ENCODE data around the gene SKOR1.

SKOR1 gene

DNA sequence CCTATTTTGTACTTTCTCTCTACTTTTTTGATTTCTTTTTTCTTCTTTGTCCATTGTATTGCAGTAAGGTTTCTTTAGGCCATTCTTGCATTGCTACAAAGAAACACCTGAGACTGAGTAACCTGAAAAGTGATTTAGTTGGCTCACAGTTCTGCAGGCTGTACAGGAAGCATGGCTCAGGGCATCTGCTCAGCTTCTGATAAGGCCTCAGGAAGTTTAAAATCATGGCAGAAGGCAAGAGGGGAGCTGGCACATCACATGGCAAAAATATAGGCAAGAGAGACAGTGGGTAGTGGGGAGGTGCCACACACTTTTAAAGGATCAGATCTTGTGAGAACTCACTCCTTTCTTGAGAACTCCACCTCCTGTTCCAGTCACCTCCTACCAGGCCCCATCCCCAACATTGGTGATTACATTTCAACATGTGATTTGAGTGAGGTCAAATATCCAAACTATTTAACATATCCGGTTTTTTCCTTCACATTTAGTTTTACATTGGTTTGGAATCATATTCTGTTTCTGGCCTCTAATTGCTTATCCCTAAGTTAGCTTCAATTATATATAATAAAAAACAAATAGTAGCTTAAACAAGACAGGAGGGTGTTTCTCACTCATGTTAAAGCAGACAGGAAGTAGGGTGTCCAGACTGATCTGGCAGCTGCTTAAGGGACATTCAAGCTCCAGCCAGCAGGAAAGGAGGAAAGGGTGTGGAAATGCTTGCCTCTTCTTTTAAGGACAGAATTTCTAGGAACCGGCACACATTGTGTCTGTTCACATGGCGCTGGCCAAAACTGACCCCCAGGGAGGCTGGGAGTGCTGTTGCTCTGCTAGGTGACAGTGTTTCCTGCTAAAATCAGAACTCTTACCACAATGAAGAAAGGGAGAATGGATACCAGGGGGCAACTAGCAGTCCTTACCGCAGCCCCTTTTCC lies 28.8 kb upstream of the SKOR1 start:
- no peak for DNase-seq (ENCODE audit: low read depth)

DNA sequence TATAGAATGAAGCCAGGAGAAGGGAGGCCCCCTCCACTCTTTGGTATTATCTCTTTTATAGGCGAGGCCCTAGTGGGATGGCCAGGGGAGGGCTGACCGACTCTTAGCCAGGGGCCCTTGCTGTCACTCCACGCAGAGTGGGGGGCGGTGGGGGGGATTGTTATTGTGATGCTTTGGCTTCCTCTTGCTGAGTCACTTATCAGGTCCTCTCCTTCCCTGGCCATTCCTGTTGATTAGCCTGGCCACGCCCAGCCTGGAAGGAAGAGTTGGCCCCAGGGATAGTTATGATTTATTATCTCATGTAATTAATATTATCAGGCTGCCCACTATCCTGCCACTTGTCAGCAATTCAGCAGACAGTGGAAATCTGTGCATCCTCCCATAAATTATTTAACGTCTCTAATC lies 25.5 kb upstream of the SKOR1 start:
- no peak for DNase-seq (ENCODE audit: low read depth)

DNA sequence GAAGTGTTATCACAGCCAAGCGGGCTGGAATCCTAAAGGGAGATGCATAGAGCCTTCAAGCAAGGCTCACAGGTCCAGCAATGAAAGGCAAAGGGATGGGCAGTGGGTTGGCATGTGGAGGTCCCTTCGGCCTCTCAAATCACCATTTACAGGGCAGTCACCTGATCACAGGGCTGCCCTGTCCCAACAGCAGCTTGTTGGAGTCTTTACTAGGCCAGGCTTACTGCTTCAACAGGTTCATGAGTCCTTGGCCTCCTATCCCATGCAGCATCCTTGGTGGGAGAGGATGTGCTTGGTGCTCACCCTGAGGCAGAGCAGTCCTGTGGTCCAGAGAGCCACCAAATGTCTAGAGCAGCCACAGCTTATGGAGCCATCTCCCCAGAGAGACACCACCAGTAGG lies 24.2 kb upstream of the SKOR1 start:
- no peak for DNase-seq (ENCODE audit: low read depth)

DNA sequence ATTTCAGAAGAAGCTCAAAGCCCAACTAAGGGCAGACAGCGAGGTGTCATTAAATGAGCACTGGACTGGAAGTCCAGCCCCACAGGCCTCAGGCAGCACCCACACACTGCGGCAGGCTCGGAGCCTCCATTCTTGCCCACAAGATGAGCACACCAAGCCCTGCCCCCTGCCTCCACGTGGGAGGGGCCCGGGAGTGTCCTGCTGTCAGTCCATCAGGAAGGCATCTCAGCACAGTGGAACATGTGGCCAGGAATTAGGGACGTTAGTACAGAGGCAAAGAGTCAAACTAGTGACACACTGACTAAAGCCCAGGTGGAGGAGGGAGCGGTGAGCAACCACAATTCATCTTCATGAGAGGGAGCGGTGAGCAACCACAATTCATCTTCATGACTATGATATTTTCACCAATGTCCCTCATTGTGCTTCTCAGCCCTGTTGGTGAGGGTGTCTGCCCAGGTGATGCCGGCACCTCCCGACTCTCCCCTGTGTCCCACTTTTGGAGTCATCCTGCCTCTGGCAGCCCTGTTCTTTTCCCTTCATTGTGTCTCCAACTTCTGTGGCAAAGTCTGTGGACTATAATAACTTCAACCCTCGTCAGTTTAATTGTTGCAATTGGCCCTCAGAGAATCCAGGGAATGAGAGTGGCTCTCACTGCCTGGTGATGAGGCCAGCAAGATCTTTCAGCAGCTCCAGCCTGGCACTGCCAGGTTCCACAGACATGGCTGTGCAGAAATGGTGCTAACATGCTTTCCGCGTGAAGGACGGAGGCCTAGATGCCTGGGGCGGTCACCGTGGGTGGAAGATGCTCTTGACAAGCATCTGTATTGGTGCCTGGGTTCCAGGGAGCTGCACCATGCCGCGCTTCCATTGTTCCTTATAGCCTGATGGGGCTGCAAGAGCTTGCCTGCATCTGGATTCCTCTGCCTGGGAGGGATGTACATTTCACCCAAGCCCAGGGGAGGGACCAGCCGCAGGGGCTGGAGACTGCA lies 23.1 kb upstream of the SKOR1 start:
- DNase-seq (ENCODE audit: low read depth) = no peak

DNA sequence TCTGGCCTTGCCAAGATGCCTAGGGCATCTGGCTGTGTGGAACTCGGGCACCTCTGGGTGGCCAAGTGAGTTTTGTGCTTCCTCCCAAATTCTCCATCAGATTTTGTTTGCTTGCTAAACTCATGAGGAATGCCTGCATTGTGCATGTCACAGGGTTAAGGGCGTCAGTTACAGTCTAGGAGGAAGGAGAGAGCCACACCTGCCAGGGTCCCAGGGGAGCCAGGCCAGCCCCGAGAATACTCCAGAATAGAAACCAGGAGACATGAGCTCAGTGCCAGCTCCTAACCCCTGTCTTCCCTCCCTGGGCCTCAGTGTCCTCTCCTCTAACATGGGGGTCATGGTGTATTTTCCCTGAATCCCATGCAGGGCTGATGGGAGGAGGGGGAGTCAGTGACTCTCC lies 22.0 kb upstream of the SKOR1 start:
- no peak for DNase-seq (ENCODE audit: low read depth)

DNA sequence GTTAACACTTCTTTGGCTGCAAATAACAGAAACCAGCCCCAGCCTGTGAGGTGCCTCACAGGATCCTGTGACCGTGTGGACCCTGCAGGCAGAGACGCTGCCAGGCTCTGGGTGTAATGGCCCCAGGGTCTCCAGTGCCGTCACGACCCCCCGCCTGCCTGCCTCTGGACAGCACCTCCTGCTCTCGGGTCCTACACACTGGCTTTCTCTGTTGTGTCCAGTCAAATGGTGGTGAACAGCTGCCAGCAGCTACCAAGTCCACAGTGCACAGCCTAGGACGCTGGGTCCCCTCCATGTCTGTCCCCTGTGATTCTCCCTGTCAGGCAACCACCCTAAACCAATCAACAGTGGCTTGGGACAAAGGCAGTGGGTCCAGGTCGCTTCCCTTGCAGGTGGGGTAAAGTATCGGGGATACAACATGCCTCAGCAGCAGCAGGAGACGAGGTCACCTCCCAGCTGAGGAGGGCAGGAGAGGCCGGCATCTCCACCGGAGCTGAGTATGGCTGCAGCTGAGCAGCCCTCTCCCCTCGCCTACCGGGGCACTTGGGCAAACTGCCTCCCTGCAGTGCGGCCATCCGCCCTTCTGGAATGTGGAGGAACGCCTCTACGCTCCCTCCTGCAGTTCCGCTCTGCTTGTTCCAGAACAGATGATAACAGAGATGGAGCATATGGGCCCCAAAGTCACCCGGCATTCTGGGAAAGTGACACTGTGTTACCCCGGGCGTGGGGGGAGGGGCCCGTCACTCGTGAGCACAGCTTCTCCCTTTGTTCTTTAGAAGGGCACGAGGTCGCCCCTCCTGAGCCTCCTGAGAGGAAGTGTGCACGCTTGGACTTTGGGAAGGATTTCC lies 21.1 kb upstream of the SKOR1 start:
- DNase-seq (ENCODE audit: low read depth) = no peak

DNA sequence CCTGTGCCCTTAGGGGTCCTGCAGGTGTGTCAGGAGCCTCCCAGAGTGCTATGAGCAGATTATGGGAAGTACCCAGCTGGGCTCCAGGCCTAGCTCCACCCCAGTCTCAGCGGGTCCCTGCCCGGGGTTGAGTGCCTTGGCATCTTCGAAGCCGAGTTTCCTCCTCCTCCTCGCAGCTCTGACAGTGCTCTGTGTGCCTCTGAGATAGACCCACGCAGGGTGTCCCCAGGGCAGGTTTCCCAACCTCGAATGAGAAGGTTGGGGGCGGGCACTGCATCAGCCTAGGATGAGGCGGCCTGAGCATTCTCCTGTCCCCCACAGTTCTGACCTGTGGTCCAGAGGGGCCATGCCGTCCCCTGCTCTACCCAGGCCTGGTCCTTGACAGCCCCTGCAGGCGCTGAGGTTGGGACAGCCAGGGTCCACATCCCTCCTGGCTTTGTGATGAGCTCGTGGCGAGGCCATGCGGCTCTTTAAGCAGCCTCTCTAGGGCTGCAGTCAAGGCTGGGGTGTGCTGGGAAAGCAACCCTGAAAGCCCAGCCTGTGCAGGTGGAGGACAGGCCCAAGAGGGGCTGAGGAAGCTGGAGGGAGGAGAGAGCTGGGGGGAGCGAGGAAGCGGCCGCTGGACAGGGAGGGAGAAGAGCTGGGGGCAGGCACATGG lies 20.2 kb upstream of the SKOR1 start:
- DNase-seq (ENCODE audit: low read depth) = no peak

DNA sequence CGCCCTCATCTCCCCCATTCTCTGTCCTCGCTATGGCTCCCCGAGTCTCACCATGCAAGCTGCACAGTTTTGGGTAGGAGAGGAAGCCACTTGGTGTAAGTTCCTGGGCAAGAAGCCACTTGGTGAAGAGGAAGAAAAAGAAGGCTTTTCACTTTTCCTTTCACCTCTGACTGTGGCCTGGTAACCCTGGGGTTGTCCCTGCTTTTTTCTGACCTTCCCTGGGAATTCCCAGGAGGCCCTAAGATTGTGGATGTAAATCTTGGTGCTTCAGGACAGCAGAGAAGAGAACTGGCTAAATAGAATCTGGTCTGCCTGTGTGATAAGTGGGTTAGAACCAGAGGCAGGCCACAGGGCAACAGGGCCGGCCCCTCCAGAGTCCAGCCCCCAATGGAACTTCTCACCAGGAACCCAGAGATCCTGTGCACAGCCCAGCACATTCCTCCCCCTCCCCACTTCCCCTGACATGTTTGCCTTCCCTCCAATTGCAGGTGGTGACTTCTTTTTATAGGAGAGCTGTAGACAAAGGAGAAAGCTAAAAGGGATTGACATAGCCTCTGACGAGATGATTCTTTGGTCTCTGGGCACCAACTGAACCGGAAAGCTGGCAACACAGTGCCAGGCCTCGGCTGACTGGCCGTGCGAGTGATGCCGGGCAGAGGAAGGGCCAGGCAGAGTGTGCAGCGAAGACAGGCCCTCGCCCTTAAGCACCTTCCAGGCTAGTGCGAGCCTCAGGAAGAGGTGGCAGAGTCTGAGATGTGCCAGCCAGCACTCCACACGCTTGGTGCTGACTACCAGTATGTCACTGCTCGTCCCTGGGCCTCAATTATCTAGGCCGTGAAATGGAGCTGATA lies 19.4 kb upstream of the SKOR1 start:
- DNase-seq (ENCODE audit: low read depth) = no peak

DNA sequence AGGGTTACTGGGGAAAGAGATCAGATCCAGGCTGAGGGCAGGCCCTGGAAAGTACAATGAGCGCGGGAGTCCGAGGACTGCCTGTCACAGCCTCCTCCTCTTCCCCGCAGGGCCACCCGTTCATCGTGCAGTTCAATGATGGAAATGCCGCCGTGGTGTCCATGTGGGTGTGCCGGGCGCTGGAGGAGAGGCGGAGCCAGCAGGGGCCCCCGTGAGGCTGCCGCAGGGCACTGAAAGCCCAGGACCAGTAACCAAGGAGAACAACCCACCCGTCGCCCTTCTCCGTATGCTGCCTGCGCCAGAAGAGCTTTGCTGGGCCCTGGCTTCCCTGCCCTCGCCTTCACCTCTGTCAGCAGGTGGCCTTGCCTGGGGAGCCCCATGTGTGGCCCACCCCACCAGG lies 18.8 kb upstream of the SKOR1 start:
- DNase-seq (ENCODE audit: low read depth) = no peak

DNA sequence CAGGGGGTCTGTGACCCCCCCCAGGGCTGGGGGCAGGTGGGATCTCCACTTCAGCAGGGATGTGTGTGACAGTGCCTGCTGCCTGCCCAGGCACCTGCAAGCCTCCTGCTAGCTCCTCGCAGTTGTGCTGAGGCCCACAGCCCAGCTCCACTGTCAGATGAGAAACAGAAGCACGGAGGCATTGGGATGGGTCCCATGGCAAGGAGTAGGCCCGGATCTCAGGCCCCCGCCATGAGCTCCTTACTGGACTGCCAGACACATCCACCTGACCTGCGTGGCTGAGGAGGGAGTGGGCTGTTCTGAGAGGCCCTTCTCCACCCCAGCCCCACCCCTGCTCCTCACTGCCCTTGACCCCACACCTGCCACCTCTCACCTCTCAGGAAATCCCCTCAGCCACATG lies 18.2 kb upstream of the SKOR1 start:
- no peak for DNase-seq (ENCODE audit: low read depth)

DNA sequence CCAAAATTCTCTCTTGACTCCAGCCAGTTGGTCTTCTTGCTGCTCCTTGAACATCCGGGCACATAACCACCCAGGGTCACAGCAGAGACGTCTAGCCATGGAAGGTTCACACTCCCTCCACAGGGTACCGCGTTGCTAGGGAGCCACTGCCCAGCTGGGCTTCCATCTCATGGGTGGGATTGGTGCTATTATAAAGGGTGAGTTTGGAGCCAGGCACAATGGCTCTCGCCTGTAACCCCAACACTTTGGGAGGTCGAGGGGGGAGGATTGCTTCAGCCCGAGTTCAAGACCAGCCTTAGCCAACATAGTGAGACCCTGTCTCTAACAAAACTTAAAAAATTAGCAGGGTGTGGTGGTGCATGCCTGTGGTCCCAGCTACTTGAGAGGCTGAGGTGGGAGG lies 17.5 kb upstream of the SKOR1 start:
- DNase-seq (ENCODE audit: low read depth) = no peak

DNA sequence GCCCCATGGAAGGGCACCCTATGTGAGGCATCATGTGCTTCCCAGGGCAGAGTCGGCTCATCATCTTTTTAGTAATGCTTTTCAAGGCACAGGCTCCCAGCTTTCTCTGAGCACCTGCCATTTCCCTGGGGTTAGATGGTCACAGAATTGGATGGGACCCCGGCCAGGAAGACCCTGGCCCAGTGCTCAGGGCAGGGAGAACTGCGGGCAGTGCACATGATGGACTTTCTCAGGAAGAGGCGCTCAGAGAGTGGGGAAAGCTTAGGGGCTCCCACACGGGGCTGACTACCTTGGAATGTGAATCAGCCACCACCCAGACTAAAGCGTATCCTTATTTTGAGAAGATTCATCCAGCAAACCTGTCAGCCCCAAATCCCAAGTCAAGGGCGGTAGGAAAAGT lies 16.5 kb upstream of the SKOR1 start:
- DNase-seq (ENCODE audit: low read depth) = no peak

DNA sequence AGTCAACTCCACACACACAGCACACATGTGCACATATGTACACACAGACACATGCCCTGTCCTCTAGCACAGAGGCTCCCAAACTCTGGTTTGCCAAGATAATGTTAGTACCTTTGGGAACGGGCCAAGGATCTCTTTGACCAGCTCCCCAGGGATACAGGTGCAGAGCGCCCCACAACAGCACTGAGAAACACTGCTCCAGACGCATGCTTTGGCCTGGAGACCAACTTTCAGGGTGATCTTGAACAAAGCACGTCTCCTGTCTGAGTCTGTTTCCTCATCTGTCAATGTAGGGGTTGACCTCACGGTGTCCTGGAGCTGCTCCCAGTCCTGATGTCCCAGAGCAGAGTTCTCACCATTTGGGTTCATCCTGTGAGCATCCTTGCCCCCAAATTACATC lies 15.9 kb upstream of the SKOR1 start:
- DNase-seq (ENCODE audit: low read depth) = no peak

DNA sequence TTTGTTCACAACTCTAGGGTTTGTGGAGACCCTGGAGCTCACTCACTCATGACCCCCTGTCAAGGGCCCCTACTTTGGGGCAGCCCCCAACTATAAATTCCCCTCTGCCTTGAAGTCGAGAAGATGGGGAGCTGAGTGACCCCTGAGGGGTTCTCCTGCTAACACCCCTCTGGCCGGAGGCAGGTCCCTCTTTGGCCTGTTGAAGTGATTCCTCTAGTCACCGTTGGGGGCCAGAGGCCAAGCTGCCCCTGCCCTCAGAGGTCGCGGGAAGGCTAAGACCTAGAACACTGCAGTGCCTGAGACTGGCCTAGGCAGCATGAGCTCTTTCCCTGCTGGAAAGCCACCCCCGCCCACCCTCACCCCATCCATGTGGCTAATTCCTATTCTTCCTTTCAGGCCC lies 15.4 kb upstream of the SKOR1 start:
- DNase-seq (ENCODE audit: low read depth) = no peak

DNA sequence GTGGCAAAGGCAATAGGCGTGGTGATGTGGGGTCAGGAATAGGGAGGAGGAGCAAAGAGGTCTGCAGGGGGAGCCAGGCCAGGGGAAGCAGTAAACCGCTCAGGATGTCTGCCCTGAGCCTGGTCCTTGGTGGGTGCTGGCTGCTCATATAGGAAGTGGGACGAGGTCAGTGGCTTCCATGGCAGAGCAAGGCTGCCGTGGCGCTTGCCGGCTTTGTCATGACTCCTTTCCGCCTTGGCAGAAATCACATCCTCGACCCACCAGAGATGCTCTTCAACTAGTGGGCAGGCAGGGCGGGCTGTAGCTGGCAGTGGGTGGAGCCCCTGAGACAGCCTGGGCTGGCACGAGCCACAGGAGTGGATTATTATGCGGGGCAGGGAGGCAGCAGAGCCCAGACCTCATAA lies 13.1 kb upstream of the SKOR1 start:
- no peak for DNase-seq (ENCODE audit: low read depth)

DNA sequence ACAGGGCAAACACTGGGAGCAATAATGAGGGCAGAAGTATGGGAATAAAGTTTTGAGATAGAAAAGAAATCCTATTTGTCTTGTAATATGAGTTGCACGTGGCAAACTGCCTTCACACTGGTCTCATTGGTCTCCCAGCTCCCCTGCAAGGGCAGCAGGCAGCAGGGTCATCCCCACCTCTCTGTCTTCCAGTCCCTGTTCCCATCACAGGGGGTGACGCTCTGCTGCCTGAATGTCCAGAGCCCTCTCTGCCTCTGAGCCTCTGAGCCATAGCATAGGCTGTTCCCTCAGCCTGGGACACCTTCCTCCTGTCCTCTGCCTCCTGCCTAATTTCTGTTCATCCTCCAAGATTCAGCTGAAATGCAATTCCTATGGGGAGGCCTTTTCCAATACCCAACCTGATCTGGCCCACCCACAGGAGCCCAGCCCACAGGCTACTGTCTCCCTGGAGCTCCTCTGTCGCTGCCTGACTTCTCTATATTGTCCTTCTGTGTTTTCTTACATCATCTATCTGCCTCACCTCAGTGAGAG lies 12.1 kb upstream of the SKOR1 start:
- DNase-seq (ENCODE audit: low read depth) = no peak

DNA sequence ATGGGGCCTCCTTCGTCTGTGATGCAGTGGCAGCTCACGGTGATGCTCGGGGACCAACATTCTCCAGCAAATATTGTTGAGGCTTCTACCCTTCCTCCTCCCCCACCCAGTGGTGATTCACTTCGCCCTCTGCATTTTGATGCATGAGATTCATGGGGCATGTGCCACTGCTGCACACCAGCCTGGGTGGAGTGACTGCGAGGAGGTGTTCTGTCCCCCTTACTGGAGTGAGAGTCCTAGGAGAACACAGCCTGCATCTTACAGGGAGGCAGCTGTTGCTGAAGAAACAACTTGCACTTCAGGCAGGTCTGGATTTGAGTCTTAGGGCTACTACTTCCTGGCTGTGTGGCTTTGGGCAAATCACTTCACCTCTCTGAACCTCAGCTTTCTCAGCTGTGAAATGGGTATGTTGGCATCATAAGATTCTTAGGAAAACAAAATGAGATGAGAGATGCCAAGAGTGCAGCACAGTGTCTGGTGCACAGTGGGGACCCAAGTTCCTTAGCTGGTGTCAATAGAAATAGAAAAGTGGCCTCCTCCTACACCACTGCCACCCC lies 10.2 kb upstream of the SKOR1 start:
- no peak for DNase-seq (ENCODE audit: low read depth)

DNA sequence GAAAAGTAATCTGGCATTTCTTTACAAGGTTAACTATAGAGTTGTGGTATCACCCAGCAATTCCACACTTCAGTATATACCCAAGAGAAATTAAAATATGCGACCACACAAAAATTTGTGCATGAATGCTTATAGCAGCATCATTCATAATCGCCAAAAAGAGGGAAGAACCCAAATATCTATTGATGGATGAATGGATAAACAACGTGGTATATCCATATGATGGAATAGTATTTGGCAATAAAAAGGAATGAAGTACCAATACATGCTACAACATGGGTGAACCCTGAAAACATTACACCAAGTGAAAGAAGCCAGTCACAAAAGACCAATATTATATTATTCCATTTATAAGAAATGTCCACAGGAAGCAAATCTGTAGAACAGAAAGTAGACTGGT lies 8.6 kb upstream of the SKOR1 start:
- no peak for DNase-seq (ENCODE audit: low read depth)

DNA sequence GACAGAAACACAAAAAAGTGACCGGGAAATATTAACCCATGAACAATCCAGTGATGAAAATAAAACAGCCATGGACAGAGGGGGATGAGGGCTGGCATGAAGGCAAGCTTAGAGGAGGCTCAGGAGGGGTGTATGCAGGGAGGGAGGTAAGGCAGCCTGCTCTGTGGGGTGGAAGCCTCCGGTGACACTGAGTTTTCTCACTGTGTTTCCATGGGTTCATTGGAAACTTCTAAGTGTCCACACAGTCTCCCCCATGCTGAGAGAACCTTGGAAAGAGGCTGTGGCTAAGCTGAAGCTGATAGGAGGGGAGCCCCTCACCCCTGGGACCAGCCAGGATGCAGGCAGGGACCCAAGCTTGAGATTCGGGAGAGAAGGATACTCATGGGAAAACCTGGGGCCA lies 6.8 kb upstream of the SKOR1 start:
- DNase-seq (ENCODE audit: low read depth) = no peak

DNA sequence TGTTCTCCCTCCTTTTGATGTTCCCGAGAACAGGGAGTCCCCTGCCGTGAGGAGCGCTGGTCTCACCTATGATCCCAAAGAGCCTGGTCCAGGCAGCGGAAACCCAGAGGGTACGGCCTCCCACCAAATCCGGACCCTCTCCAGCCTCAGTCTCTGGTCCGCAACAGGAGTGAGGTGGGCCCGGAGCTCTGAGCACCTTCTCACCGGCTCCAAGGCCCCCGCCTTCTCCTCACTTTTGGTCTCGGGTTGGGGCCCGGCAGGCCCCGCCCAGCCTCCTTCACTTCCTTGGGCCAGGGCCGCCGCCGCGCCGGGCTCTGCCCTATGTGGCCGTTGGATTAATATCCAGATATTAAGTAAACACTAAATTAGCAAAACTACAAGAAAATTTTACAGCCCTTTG lies 5.7 kb upstream of the SKOR1 start:
- no peak for DNase-seq (ENCODE audit: low read depth)
